Measurements from ENCODE around the gene BCAS4. TPM values are rescaled to one million over a fixed set of nuclear protein-coding genes. Genes with fewer than 3 reads are reported as not detected.

Gene BCAS4
- total RNA-seq, 2 experiments from 2014 or later, result 19.0 to 20.9 TPM

DNA sequence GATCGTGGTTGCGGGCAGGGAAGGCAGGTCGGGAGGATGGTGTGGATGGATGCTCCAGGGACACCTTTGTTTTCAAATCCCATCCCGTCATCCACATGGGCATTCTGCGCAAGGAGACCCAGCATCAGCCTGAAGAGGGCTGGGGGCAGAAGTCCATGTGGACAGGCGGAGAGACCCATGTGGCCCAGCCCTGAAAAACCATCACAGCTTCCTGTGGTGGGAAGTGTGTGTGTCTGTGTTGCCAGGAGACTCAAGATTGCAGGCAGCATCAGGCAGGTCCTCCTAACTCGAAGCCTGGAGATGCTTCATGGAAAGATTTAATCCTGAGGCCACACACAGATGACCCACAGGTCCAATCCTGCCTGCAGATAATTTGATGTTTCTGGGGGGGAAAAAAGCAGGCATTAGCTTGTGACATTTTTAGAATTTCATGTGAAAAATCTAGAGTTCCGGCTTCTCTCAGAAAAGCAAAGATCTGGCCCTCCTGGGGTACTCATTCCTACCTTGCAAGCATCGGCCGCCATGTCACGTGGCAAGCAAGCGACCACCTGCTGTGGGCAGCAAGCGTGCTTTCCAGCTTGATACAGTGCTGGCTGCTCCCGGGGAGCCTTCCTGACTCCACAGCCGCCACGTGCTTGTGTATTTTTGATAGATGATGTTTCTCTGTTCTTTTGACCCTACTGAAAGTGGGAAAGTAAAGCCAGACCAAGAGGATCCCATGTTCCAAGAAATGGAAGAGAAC, 25.8 kb downstream of the BCAS4 start:
- Histone ChIP-seq H3K27me3 (ENCODE audit: control insufficient read depth in 1 of 2, insufficient read depth in 2 of 2, low read length in 2 of 2) (no peaks in the 10 kb centered on the region), H3K9me3 (ENCODE audit: control insufficient read depth in 1 of 2, insufficient read depth in 1 of 2, low read length in 2 of 2) (peaks cover 0 to 5% of the 10 kb centered on the region in 2 experiments), H3K36me3 (ENCODE audit: insufficient read depth, low read length) (peaks cover 2% of the 10 kb centered on the region), H3K4me1 (ENCODE audit: insufficient read depth, low read length) (peaks cover 25% of the 10 kb centered on the region), H3K4me3 (ENCODE audit: low read length) (no peak overlapping the region), H3K27ac (ENCODE audit: low read depth in 1 of 2, low read length in 2 of 2) (no peak overlapping the region)
- POLR2A ChIA-PET, result interaction anchor here (1.1 kb wide), 1 partner anchor 109 kb away, joined by 4 read pairs; no protein-coding TSS in a partner anchor
- H3K27ac Mint-ChIP-seq, result no peak overlapping the region
- intact Hi-C loops (cut with DNase I, micrococcal nuclease), result no loop called here
- no peak for ATAC-seq (ENCODE audit: poor library complexity)
- H3K4me3 Mint-ChIP-seq, result no peak overlapping the region
- H3K4me1 Mint-ChIP-seq (ENCODE audit: low read depth), result peaks cover 26% of the 10 kb centered on the region
- H3K27me3 Mint-ChIP-seq, result no peaks in the 10 kb centered on the region
- CTCF ChIA-PET, result no interaction called here
- TF ChIP-seq, protein P1, sequence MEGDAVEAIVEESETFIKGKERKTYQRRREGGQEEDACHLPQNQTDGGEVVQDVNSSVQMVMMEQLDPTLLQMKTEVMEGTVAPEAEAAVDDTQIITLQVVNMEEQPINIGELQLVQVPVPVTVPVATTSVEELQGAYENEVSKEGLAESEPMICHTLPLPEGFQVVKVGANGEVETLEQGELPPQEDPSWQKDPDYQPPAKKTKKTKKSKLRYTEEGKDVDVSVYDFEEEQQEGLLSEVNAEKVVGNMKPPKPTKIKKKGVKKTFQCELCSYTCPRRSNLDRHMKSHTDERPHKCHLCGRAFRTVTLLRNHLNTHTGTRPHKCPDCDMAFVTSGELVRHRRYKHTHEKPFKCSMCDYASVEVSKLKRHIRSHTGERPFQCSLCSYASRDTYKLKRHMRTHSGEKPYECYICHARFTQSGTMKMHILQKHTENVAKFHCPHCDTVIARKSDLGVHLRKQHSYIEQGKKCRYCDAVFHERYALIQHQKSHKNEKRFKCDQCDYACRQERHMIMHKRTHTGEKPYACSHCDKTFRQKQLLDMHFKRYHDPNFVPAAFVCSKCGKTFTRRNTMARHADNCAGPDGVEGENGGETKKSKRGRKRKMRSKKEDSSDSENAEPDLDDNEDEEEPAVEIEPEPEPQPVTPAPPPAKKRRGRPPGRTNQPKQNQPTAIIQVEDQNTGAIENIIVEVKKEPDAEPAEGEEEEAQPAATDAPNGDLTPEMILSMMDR (IDR thresholded peaks at IDR 0.05), result no peak
- peaks cover 51% of the 10 kb centered on the region for H3K36me3 Mint-ChIP-seq (ENCODE audit: low read depth)
- no peaks in the 10 kb centered on the region for H3K9me3 Mint-ChIP-seq
- no peak for DNase-seq

DNA sequence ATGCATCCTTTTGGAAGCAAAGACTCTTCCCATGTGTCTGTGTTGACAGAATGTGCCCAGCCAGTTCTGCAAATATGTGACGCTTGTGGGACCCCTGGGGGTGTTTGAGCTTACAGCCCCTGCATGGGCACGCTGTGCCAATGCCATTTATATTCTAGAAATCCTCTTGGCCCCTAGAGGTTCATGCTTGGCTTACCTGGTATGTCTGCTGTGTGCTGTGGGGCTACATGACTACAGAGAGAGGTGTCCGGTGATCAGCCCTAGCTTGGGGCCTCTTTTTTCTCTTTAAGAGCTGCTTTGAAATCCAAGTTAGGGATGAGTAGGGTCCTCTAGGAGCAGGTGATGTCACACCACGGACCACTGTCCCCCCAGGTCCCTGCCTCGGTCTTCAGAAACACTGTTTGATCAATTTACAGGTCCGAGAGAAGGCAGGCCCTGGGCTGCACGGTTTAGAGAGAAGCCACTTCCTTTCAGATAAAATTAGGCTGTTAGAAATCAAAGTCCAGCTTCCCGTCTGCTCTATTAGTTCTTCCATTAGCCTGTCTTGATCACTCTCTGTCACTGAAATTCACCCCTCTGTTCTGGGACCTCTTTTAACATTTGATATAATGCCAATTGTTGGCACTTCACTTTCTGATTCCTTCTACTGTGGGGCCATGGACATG, 26.5 kb downstream of the BCAS4 start:
- no peak for DNase-seq
- Mint-ChIP-seq H3K9me3 (no peaks in the 10 kb centered on the region), H3K4me1 (ENCODE audit: low read depth) (peaks cover 23% of the 10 kb centered on the region), H3K27ac (no peak overlapping the region), H3K27me3 (no peaks in the 10 kb centered on the region), H3K4me3 (no peak overlapping the region), H3K36me3 (ENCODE audit: low read depth) (peaks cover 53% of the 10 kb centered on the region)
- TF ChIP-seq, protein P1 (IDR thresholded peaks at IDR 0.05), result no peak
- Histone ChIP-seq H3K9me3 (ENCODE audit: control insufficient read depth in 1 of 2, insufficient read depth in 1 of 2, low read length in 2 of 2) (peaks cover 0 to 5% of the 10 kb centered on the region in 2 experiments), H3K36me3 (ENCODE audit: insufficient read depth, low read length) (peaks cover 2% of the 10 kb centered on the region), H3K27ac (ENCODE audit: low read depth in 1 of 2, low read length in 2 of 2) (no peak overlapping the region), H3K4me1 (ENCODE audit: insufficient read depth, low read length) (peaks cover 21% of the 10 kb centered on the region), H3K4me3 (ENCODE audit: low read length) (no peak overlapping the region), H3K27me3 (ENCODE audit: control insufficient read depth in 1 of 2, insufficient read depth in 2 of 2, low read length in 2 of 2) (no peaks in the 10 kb centered on the region)
- no peak for ATAC-seq (ENCODE audit: poor library complexity)
- ChIA-PET CTCF (no interaction called here), POLR2A (interaction anchor here (1.1 to 1.2 kb wide), 2 partner anchors 27 to 108 kb away, joined by 3 to 4 read pairs; no protein-coding TSS in a partner anchor)
- intact Hi-C loops (cut with DNase I, micrococcal nuclease), result no loop called here

DNA sequence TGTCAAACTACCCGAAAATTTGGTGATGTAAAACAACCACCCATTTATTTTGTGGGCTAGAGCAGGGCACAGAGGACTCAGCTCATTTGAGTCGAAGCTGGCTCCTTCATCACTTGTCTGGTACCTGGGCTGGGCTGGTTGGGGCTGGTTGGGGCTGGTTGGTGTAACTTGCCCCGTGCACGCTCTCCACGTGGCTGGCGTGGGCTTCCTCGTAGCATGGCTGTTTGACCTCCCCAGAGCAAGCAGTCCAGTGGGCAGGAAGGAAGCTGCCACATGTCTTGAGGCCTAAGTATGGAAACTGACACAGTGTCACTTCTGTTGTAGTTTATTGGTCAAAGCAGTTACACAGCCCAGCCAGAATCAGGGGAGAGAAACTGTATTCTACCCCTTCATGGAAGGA, 27.1 kb downstream of the BCAS4 start:
- Mint-ChIP-seq H3K27ac (no peak overlapping the region), H3K4me1 (ENCODE audit: low read depth) (peaks cover 23% of the 10 kb centered on the region), H3K36me3 (ENCODE audit: low read depth) (peaks cover 55% of the 10 kb centered on the region), H3K4me3 (no peak overlapping the region), H3K27me3 (no peaks in the 10 kb centered on the region), H3K9me3 (no peaks in the 10 kb centered on the region)
- TF ChIP-seq, protein P1 (IDR thresholded peaks at IDR 0.05), result no peak
- ATAC-seq (ENCODE audit: poor library complexity) (no peak), DNase-seq (no peak)
- Histone ChIP-seq H3K4me1 (ENCODE audit: insufficient read depth, low read length) (peaks cover 21% of the 10 kb centered on the region), H3K27me3 (ENCODE audit: control insufficient read depth in 1 of 2, insufficient read depth in 2 of 2, low read length in 2 of 2) (no peaks in the 10 kb centered on the region), H3K36me3 (ENCODE audit: insufficient read depth, low read length) (peaks cover 2% of the 10 kb centered on the region), H3K27ac (ENCODE audit: low read depth in 1 of 2, low read length in 2 of 2) (no peak overlapping the region), H3K9me3 (ENCODE audit: control insufficient read depth in 1 of 2, insufficient read depth in 1 of 2, low read length in 2 of 2) (peaks cover 0 to 5% of the 10 kb centered on the region in 2 experiments), H3K4me3 (ENCODE audit: low read length) (no peak overlapping the region)
- intact Hi-C loops (cut with DNase I, micrococcal nuclease), result no loop called here
- ChIA-PET POLR2A (interaction anchor here (1.1 to 1.2 kb wide), 2 partner anchors 28 to 108 kb away, joined by 3 to 4 read pairs; no protein-coding TSS in a partner anchor), CTCF (no interaction called here)

Data from CD4-positive, alpha-beta T cell (primary cell).